HG02885 (cell line): Measurements from ENCODE around the gene RAD51D.
"Not testable (repeated sequence)": the region's sequence is repeated elsewhere in the genome, so short reads cannot be mapped to it uniquely, and the experiment has no call there.

Source experiments
- ATAC-seq: cut with Tn5 transposase; IDR thresholded peaks from one replicate; pipeline ENCODE4 v1.9.1; 2021; ENCODE audit warnings: mild to moderate bottlenecking; ENCODE audit not compliant: unreplicated experiment, poor library complexity

RAD51D gene

DNA sequence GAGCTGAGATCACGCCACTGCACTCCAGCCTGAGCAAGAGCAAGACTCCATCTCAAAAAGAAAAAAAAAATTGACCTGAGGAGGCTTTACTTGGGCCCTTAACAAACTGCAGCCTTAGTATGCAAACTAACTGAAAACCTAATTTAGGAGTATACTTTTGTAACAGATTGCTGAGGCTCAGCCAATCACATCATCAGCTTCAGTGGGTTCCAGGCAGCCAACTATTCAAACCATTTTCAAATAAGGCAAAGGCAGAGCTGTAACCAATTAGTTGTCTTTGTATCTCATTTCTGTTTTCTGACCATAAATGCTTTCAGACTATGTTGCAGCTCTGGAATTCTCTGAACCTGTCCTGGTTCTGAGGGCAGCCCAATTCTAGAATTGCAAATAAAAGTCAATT lies 23.9 kb downstream of the RAD51D start:
- no peak for ATAC-seq

DNA sequence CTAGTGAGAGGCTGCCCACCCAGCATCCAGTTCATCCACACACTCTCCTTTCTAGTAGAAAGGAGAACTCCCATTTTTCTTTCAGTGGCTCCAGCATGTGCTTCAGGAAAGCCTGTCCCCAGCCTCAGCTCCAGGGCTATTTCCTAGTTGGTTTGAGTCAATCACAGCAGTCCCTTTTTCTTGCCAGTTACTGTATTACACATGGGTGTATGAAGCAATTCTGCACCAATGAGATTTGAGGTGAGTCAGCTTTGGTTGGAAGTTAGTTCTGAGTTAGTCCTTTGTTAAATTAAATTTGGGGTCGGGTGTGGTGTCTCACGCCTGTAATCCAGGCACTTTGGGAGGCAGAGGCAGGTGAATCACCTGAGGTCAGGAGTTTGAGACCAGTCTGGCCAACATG lies 24.8 kb downstream of the RAD51D start:
- ATAC-seq = no peak

DNA sequence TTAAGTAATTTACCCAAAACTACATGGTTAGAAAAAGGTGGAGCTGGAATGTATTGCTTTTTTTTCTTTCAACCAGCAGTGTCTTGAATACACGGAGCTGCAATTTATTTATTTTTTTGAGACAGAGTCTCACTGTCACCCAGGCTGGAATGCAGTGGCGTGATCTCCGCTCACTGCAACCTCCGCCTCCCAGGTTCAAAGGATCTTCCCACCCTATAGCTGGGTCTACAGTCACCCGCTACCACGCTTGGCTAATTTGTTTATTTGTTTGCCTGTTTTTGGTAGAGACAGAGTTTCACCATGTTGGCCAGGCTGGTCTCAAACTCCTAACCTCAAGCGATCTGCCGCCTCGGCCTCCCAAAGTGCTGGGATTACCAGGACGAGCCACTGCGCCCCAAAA lies 29.0 kb downstream of the RAD51D start:
- ATAC-seq = not testable (repeated sequence)

DNA sequence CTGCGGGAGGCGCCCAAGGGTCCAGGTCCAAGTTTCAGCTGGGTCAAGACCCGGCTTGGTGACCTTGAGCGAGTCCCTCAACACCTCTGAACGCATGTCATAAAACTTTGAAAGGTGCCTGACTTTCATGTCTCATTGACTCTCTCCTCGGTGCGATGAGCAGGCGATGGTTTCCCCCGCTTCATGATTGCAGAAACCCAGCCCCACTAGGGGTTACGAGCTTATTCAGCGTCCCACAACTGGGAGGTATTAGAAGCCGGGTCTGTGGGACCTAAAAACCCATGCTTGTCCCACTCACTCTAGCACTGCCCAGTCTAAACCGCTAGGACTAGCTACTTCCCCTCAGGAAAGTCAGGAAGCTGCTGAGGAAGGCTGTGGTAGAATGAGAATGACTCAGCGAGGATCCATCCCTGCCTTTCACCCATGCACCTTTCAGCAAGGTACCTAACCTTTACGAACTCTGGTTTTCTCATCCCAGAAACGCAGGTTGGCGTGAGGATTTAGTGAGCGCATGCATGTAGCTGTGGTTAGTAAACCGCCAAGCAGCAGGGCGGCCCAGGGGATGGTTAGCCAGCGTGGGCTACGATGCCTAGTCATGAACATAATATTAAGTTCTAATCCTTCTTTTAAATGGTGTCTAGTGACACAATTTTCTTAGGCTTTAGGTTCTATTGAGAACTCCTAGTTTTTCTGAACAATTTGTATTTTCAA lies 29.9 kb downstream of the RAD51D start:
- ATAC-seq = no peak

DNA sequence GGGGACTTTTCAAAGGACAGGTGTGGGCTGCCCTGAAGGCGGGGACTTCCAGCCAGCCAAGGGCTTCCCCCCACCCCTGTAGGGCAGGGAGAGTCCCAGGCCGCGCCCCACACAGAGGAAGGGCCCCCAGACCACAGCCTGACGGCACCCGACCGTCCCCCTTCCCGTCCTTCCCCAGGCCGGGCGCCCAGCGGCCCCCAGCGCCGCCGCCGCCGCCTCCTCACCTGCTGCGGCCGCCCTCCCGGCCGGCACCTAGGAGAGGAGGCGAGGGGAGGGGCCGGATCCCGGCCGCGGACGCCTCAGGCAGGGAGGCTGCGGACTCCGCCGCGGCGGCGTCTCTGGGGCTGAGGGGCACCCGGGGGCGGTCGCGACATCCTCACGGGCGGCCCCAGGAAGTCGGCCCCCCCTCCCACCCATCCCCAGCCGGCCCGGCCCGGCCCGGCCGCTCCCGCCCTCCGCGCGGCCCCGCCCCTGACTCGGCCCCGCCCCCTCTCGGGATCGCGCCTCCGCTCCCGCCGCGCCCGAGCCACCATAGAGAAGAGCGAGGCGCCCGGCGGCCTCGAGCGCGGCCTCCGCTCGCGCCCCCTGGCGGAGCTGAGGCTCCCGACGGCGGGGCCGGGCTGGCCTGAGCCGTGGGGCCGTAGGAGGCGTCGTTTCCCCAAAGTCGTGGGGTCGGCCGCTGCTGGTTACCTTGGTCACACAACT lies 30.6 kb downstream of the RAD51D start:
- peak; percentile 76 for ATAC-seq

DNA sequence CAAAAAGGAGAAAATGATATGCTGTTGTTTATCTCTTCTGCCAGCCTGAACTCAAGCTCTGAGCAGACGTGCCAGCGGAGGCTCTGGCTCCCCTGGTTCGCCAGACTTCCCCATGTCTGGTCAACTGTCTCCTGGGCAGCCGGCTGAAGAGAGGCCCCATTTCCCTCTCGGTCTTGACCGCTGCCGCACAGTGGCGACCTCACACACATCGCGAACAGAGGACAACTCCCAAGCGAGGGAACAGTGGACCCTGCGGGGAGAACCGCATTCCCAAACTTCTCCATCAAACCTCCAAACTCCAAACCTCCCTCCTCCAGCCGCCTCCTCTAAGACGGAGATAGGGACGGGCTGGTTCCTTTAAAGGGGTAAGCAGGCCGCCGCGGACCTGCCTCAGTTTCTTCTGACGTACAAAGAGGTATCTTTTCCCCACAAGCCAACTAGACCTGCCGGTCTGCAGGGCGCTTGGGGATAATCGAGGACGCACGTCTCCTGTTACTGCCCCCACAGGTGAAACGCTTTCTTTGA lies 31.2 kb downstream of the RAD51D start:
- ATAC-seq = peak; percentile 3

DNA sequence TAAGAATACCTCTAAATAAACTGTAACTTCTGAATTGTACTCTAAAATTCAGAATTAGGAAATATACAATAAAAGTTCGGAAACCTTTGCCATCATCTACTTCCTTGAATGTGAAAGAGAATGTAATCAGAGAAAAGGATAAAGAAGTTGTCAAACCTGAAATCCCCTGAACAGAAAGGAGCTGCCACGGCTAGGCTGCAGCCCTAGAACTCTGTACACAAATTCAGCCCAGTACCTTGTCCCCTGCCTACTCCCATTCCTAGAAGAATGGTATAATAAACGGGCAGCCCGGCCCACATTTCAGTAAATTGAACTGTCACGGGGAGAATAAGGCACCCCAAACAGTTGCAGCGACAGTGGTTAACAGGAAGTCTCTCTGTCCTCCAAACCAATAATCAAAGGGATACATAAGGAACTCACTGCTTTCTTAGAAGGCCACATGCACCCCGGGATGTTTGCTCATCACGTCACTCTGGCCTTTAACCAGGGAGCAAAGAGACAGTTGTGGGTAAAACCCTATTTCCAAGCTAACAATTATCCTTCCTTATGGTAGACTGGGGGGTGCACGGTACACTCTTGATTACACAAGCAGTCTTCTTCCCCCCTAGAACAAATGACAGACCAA lies 31.8 kb downstream of the RAD51D start:
- no peak for ATAC-seq

DNA sequence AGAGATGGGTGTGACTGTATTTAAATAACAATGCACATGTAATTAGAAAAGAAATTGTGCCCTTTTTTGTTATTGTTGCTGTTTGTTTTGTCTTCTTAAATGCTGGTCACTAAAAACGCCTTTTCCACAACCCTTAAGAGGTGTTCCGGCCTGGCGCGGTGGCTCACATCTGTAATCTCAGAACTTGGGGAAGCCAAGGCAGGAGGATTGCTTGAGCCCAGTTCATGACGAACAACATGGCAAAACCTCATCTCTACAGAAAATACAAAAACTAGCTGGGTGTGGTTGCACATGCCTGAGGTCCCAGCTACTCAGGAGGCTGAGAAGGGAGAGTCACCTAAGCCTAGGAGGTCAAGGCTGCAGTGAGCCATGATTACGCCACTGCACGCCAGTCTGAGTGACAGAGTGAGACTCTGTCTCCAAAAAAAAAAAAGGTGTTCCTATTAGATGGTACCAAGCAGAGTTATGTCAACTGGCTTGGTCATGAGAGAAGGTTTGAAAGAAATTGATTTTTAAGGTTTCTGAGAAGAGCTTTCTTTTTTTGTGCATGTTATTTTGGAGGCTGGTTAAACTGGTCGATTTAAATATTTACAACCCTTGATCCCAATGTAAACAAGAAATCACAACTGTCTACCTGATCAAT lies 32.6 kb downstream of the RAD51D start:
- no peak for ATAC-seq

DNA sequence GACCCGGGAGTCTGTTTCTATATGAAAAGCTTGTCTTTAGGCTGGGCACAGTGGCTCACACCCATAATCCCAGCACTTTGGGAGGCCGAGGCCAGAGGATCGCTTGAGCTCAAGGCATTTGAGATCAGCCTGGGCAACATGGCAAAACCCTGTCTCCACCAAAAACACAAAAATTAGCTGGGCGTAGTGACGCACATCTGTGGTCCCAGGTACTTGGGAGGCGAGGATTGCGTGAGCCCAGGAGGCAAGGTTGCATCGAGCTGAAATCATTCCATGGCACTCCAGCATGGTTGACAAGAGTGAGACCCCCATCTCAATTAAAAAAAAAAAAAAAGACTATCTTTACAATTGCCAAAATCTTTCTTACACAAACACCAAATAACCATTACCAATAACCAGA lies 33.5 kb downstream of the RAD51D start:
- no peak for ATAC-seq

DNA sequence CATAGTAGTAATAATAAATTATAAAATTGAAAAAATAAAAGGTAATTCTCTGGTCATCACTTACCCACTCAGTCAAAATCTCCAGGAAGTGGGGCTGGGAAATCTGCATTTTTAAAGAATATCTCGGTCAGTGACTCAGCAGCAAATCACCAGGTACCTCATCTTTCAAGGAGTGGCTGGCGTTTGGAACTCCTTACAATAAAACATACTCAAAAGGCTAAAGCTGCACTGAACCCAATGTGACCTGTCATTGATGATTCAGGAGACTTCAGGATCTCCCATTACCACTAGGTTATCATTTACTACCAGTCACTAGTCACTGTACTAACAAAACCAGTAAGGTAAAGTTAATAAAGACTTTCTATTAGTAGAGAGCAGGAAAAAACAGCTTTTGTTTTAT lies 34.7 kb downstream of the RAD51D start:
- ATAC-seq = no peak

DNA sequence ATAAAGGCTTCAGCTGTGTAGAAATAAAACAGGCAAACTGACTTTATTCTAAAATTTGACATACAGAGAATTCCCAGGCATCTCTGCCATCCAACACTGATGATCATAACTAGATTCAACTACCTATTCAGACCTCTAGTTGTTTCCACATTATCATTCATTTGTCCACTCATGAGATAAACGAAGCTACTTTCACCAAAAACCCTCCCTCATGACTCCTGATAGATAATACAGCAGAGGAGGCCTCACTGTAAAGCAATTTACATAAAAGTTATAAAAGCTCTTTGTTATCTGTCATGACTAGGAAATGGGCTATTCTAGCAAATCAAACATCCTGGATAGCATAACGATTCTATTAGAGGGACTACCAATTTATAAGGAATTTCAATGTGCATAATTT lies 36.6 kb downstream of the RAD51D start:
- ATAC-seq = no peak

DNA sequence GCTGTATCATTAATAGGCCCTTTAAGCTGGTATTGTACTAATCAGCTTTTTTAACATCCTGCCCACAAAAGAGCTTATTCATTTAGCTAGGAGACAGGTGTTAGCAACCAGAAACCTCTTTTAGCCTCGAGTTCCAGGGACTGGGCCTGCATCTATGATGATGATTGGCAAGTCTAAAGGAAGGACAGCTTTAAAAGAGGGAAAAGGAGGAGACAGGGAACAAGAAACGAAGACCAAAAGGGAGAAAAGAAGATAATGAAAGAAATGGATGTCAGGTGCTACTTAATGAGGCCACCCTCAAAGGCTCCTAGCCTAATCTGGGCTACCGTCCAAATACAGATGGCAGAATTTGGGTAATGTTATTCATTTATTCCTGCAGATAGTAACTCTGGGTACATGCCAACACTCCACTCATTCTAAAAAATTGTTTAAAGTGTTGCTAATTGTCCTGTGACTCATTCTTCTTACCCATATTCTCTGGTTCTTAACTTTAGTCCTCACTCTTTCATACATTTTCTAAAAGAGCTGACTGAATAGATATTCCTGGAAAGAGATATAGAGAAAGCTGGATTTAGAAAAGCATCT lies 37.5 kb downstream of the RAD51D start:
- ATAC-seq = no peak

DNA sequence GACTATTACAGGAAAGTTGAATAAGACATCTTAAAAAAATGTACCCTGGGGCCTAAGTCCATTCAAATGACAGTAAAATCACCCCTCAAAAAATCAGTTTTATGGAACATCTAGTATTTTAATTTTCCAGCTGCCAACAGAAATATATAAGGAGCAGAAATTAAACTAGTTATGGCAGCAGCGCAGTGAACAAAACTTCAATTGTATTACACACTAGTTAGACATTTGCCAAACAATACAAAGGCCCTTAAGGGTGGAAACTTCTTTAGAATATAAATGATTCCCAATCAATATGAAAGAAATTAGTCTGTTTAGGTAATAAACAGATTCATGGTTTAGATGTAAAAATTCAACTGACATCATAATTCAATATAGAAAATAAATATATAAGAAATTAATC lies 38.0 kb downstream of the RAD51D start:
- ATAC-seq = no peak

DNA sequence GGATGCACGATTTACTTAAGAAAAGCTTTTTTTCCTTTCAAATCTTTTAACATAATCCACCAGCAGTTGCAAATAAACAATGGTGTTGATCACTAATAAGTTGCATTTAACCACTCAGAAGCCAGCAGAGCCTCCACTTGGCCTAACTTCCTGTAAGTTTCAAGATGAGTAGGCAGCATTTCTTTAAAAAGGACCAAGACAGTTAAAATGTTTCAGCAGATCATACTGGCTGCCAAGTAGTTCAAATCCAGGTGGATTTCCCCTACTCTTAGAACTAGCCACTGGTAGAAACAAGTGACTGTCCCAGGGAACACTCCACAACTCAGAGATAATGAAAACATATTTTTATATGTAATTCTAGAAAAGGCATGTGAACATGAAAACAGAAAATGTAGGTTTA lies 39.1 kb downstream of the RAD51D start:
- peak; percentile 54 for ATAC-seq

DNA sequence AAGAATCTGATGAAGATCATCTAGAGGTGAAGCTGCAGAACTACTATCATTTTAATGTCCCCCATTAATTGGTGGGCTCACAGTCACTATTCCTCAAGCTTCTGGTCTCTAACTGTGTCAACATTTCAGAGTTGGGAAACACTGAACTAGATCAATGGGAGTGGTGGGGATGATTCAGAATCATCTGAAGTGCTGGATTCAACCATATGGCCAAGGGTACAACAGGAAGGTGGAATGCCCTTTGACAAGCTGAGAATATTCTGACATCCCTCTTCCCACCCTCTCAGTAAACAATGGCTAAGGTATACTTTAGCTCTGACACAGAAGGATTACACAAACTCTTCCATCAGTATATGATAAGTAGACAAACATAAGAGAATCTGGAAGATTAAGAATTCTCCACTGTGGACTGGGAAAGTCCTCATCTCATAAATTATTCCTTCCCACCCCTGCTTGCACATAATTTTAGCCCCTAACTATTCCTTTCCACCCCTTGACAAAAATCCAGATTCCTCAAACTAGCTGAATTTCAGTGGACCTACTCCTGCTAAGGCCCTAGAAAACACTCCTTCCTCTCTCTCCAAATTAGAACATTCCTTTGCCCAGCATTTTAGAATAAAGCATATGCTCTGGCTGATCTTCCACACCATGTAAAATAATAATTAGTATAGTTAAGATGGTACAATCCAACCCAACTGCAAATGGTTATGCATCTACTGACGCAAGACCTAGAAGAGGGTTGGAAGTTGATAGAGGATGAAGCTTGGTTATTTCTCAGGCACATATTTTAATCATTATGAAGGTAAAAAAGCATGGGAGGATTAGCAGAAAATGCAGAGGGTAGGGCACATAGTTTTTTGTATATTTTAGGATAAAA lies 39.9 kb downstream of the RAD51D start:
- ATAC-seq = no peak

DNA sequence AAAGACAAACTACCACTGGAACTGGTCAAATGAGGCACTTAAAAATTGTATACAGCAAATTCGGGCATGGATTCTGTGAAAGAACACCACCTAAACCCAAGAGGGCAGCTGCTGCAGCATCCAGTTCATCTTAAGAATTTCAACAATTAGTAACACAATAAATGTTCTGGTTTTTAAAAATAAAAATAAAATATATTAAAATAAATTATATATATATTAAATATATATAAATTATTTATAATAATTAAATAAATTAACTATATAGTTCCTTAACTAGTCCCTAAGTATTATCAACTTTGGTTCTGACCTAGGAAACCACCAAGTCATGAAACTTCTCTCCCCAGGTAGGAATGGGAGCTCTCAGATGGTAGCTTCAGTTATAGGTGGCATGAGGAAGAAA lies 42.8 kb downstream of the RAD51D start:
- no peak for ATAC-seq

DNA sequence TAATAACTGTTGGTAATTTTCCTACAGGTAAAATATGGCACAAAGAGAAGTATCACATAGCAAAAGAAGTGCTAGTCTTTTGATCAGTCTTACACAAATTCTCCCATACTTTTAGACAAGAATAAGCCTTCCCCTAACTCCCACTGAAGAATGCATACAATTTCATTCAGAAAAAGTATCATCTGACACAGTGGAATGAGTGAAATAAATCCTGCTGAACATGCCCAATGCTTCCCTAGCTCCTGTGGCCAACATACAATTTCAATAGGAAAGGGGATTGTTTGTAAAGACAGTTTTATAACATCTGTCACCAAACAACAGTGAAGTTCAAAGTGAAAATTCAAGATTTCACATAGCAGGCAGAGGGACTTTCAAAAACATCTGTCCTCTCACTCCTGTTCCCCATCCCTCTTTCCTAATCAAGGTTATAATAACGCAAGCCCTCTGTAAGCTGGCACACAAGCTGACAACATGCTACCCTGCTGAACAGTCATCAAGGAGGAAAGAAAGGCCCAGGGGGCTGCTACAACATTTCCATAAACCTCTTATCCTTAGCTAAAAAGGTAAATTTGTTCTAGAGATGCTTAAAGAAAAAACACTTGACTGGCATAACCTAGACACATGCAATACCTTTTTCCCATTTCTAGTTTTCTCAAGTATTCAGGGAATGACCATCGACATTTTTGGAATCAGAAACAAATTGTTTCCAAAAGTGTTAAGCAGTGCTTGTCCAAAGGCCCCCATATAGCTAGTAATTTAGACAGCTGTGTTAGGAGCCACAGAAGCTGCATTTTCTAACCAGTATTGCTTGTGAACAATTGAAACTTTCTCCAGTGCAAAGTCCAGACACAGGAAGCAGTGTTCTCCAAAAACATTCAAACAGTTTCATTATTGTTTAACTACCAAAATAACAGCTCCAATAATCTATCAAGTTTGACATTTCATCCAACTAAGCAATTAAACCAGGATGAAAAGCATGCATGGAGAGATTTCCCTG lies 44.7 kb downstream of the RAD51D start:
- ATAC-seq = no peak

DNA sequence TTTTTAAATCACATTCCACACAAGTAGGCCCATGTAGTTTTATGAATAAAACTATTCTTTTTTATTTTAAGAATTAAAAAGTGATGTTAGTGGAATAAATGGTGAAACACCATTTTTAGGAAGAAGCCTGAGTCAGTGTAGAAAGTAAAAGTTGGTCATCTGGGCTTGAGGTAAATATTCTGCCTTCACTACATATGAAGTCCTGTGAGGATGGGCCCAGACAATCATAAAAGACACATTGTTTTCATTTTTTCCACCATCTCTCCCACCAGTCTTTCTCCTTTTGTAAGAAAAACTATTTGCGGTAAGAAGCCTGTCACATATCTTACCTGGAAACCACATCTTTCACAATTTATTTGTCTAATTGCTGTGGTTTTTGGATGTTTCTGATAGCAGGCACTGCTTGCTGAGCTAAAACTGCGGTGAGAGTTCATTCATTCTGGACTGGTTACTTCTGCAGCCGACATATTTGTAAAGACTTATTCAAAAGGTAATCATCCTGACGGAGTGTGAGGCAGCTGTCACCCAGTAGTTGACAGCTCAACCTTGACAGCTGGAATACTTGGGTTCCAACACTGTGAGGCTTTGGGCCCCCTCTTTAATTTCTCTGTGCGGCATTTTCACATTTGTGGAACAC lies 45.6 kb downstream of the RAD51D start:
- ATAC-seq = no peak
